ENCODE data around the gene TMED9. TPM values are rescaled to one million over a fixed set of nuclear protein-coding genes. Genes with fewer than 3 reads are reported as not detected.

TMED9 gene
- total RNA-seq, 2 donors from 2014 or later = 184 to 205 TPM

- 97% methylated on average over 4 to 8 of the region's 8 CpGs for WGBS, 2 experiments (ENCODE audit: insufficient coverage in 1 of 2, insufficient read length in 1 of 2)
- Mint-ChIP-seq H3K9me3 (no peaks in the 10 kb centered on the region), H3K27me3 (ENCODE audit: insufficient read depth) (peaks cover 15% of the 10 kb centered on the region), H3K36me3 (ENCODE audit: low read depth) (peaks cover 38% of the 10 kb centered on the region), H3K4me3 (no peak overlapping the region), H3K4me1 (peaks cover 5% of the 10 kb centered on the region), H3K27ac (no peak overlapping the region)
- TF ChIP-seq CTCF (conservative IDR thresholded peaks at IDR 0.05) = no peak
- DNase-seq = no peak
- no peak overlapping the region for H3K27ac ChIP-seq (ENCODE audit: low read depth, low read length)
- H3K36me3 ChIP-seq (ENCODE audit: control insufficient read depth, insufficient read depth, low read length) = peaks cover 39% of the 10 kb centered on the region
- no peaks in the 10 kb centered on the region for H3K9me3 ChIP-seq (ENCODE audit: control insufficient read depth, low read length)
- H3K9ac ChIP-seq (ENCODE audit: extremely low read depth, low read length, poor library complexity, severe bottlenecking) = no peak overlapping the region
- no peaks in the 10 kb centered on the region for H3K4me1 ChIP-seq (ENCODE audit: control insufficient read depth, insufficient read depth, low read length)
- no peak overlapping the region for H3K4me3 ChIP-seq (ENCODE audit: low read length)
- peaks cover 14% of the 10 kb centered on the region for H3K27me3 ChIP-seq (ENCODE audit: control insufficient read depth, insufficient read depth, low read length, poor library complexity, severe bottlenecking)
Observed at GRCh38 chr5:177595026-177595585, 3.1 kb downstream of the TMED9 start.

- peaks cover 11% of the 10 kb centered on the region for H3K4me1 Mint-ChIP-seq
- peaks cover 4% of the 10 kb centered on the region for H3K27me3 ChIP-seq (ENCODE audit: control insufficient read depth, insufficient read depth, low read length, poor library complexity, severe bottlenecking)
Observed at GRCh38 chr5:177595991-177596774, 4.2 kb downstream of the TMED9 start.

GRCh38 chr5:177596775-177597238 lies 4.8 kb downstream of the TMED9 start:
- no peak overlapping the region for H3K27ac ChIP-seq (ENCODE audit: low read depth, low read length)
- no peaks in the 10 kb centered on the region for H3K4me1 ChIP-seq (ENCODE audit: control insufficient read depth, insufficient read depth, low read length)
- H3K9ac ChIP-seq (ENCODE audit: extremely low read depth, low read length, poor library complexity, severe bottlenecking) = no peak overlapping the region
- H3K9me3 Mint-ChIP-seq = no peaks in the 10 kb centered on the region
- no peaks in the 10 kb centered on the region for H3K9me3 ChIP-seq (ENCODE audit: control insufficient read depth, low read length)
- H3K27ac Mint-ChIP-seq = no peak overlapping the region
- WGBS, 2 experiments (ENCODE audit: insufficient coverage in 1 of 2, insufficient read length in 1 of 2) = 96% methylated on average over 2 of the region's 2 CpGs; no CpG with 5 or more reads in 1 of the 2 experiments
- H3K36me3 ChIP-seq (ENCODE audit: control insufficient read depth, insufficient read depth, low read length) = peaks cover 39% of the 10 kb centered on the region
- H3K36me3 Mint-ChIP-seq (ENCODE audit: low read depth) = peaks cover 38% of the 10 kb centered on the region
- peaks cover 4% of the 10 kb centered on the region for H3K27me3 Mint-ChIP-seq (ENCODE audit: insufficient read depth)
- no peak for TF ChIP-seq CTCF (conservative IDR thresholded peaks at IDR 0.05)
- no peaks in the 10 kb centered on the region for H3K27me3 ChIP-seq (ENCODE audit: control insufficient read depth, insufficient read depth, low read length, poor library complexity, severe bottlenecking)
- H3K4me3 Mint-ChIP-seq = no peak overlapping the region
- no peak overlapping the region for H3K4me3 ChIP-seq (ENCODE audit: low read length)
- DNase-seq = no peak
- peaks cover 11% of the 10 kb centered on the region for H3K4me1 Mint-ChIP-seq

More at GRCh38 chr5:177595991-177596774, 4.2 kb downstream of the TMED9 start:
- no peak overlapping the region for H3K27ac Mint-ChIP-seq
- H3K9ac ChIP-seq (ENCODE audit: extremely low read depth, low read length, poor library complexity, severe bottlenecking) = no peak overlapping the region
- peaks cover 39% of the 10 kb centered on the region for H3K36me3 ChIP-seq (ENCODE audit: control insufficient read depth, insufficient read depth, low read length)
- H3K36me3 Mint-ChIP-seq (ENCODE audit: low read depth) = peaks cover 38% of the 10 kb centered on the region
- no peak overlapping the region for H3K4me3 Mint-ChIP-seq
- TF ChIP-seq CTCF (conservative IDR thresholded peaks at IDR 0.05) = no peak
- DNase-seq = no peak
- H3K4me1 ChIP-seq (ENCODE audit: control insufficient read depth, insufficient read depth, low read length) = no peaks in the 10 kb centered on the region
- H3K9me3 Mint-ChIP-seq = no peaks in the 10 kb centered on the region
- no peak overlapping the region for H3K27ac ChIP-seq (ENCODE audit: low read depth, low read length)
- H3K4me3 ChIP-seq (ENCODE audit: low read length) = no peak overlapping the region
- WGBS, 2 experiments (ENCODE audit: insufficient coverage in 1 of 2, insufficient read length in 1 of 2) = 80 to 95% methylated on average over 1 to 2 of the region's 2 CpGs
- H3K9me3 ChIP-seq (ENCODE audit: control insufficient read depth, low read length) = no peaks in the 10 kb centered on the region
- peaks cover 4% of the 10 kb centered on the region for H3K27me3 Mint-ChIP-seq (ENCODE audit: insufficient read depth)

Data from endodermal cell (in vitro differentiated cells).